ENCODE data around the gene GABRA5.
"Not testable (repeated sequence)": the region's sequence is repeated elsewhere in the genome, so short reads cannot be mapped to it uniquely, and the experiment has no call there.

The GABRA5 gene

GRCh38 chr15:26866298-26867199 lies at the start of gene GABRA5:
Gene GABRA5, plus strand, starts transcription at chr15:26867062. Its CDS starts 2,187 bp downstream, at chr15:26869249.
- no peak for DNase-seq (ENCODE audit: low read depth in 2 of 2, low spot score in 1 of 2)

DNA sequence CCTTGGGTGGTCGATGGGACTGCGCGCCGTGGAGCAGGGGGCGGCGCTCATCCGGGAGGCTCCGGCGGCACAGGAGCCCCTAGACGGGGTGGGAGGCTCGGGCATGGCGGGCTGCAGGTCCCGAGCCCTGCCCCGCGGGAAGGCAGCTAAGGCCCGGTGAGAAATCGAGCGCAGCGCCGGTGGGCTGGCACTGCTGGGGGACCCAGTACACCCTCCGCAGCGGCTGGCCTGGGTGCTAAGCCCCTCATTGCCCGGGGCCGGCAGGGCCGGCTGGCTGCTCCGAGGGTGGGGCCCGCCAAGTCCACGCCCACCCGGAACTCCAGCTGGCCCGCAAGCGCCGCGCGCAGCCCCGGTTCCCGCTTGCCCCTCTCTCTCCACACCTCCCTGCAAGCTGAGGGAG lies 35.7 kb upstream of the GABRA5 start:
- DNase-seq (ENCODE audit: low read depth in 2 of 2, low spot score in 1 of 2): not testable (repeated sequence)

DNA sequence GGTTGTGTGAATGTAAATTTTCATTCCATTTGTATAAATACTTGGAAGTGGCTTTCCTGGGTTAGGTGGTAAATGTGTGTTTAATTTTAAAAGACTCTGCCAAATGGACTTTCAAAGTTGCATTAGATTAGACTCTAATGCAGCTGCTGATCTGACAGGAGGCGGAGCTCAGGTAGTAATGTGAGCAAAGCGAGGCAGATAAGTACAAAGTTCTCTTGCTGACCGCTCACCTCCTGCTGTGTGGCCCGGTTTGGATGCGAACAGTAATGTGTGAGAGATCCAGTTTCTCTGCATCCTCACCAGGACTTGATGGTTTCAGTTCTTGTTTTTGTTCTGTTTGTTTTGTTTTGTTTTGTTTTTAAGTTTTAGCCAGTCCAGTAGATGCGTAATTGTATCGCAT lies 34.9 kb upstream of the GABRA5 start:
- no peak for DNase-seq (ENCODE audit: low read depth in 2 of 2, low spot score in 1 of 2)

DNA sequence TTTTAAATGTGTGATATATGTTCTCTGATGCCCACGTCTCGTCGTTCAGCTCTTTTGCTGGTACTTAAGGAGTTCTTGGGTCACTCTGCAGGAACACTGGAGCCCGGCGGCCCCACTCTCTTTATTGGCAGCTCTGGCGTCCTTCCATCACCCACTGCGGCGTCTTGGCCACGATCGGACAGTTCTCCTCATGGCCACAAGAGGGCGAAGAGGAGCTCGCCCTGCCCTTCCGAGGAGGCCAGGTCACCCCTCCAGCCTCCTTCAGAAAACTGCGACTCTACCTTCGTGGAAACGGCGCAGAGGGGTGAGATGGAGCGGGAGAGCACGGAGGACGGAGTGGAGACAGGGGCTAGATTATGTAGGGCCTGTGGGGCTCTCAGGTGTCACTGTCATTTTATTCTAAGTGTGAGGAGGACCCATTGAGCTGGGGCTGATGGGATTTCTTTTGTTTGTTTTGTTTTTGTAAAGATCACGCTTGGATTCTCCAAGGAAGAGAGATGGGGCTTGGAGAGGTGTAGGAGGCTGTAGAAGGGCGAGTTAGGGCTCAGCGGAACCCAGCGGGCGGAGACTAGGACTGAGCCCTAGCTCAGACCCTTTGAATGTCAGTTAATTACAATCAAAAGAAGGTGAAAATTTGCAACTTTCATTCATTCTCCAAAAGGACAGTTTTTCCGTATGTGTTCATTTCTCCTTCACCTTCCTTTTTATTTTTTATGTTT lies 28.0 kb upstream of the GABRA5 start:
- DNase-seq (ENCODE audit: low read depth in 2 of 2, low spot score in 1 of 2): no peak

DNA sequence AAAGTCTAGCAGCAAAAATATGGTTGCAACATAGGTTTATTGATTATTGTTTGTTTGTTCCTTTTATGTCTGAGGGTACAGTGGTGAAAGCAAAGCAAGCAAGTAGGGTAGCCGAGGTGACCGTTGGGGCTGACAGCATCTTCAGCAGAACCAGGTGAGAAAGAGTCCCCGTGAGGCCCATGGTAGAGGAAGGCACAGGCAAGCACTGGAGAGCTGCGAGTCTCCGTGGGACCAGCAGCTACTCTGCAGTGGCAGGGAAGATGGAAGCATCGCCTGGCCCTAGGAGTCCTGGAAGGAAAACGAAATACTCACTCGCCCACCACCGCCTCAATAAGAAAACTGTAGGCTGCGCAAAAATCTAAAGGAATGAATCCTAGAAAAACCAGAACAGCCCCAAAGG lies 25.3 kb upstream of the GABRA5 start:
- DNase-seq (ENCODE audit: low read depth in 2 of 2, low spot score in 1 of 2): no peak

DNA sequence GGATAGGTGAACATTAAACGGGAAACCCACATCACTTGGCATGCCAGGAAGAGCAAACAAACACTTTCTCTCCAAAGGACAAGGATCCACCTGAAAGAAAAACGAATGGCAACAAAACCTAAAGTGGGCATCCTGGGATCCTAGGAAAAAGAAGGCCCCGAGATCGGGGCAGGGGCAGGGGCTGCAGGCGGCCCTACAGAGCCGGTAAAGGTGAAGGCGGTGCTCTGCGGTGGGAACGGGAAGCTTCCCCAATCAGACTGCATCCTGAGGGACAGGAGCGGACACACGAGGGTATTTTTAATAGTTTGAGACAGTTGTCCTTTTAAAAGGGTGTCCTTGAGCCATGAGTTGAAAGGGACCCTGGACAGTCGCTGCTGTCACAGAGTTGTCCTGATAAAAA lies 24.9 kb upstream of the GABRA5 start:
- DNase-seq (ENCODE audit: low read depth in 2 of 2, low spot score in 1 of 2): no peak

- no peak for DNase-seq (ENCODE audit: low read depth in 2 of 2, low spot score in 1 of 2)
These were observed 24.5 kb upstream of the GABRA5 start for GRCh38 chr15:26842391-26842790.

DNA sequence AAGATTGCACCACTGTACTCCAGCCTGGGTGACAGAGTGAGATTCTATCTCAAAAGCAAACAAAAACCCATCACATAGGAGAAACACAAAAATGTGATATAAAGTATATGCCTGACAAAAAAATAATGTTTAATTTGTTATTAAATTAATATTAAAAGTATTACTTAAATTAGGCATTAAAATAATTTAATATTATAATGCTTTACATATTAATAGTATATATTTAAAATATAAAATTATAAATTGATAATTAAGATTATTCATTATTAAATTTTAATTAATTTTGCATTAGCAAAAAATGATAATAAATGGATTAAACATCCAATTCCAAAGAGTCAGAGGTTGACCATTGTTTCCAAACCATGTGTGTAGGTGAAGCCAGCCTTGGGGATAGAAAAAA lies 22.0 kb upstream of the GABRA5 start:
- DNase-seq (ENCODE audit: low read depth in 2 of 2, low spot score in 1 of 2): no peak

DNA sequence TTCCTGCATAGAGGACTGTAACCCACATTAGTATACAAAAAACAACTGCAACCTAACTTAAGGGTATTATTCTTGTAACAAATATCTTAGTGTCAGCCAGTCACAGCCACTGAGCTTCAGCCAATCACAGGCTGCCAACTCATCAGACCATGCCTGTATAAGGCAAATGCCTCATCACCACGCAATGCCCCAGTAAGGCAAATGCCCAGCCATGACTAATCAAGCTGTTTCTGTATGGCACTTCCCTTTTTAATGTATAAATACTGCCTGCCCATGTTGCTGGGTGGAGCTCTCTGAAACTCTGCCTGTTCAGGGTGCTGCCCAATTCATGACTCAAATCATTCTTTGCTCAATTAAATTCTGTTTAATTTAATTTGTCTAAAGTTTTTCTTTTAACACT lies 18.4 kb upstream of the GABRA5 start:
- DNase-seq (ENCODE audit: low read depth in 2 of 2, low spot score in 1 of 2): no peak

GRCh38 chr15:26850161-26850560 lies 16.7 kb upstream of the GABRA5 start:
- no peak for DNase-seq (ENCODE audit: low read depth in 2 of 2, low spot score in 1 of 2)

GRCh38 chr15:26852980-26853379 lies 13.9 kb upstream of the GABRA5 start:
- DNase-seq (ENCODE audit: low read depth in 2 of 2, low spot score in 1 of 2): no peak

- DNase-seq (ENCODE audit: low read depth in 2 of 2, low spot score in 1 of 2): no peak
These were observed 12.4 kb upstream of the GABRA5 start for GRCh38 chr15:26854435-26854834.

GRCh38 chr15:26864664-26865191 lies 2.1 kb upstream of the GABRA5 start:
- no peak for DNase-seq (ENCODE audit: low read depth in 2 of 2, low spot score in 1 of 2)

DNA sequence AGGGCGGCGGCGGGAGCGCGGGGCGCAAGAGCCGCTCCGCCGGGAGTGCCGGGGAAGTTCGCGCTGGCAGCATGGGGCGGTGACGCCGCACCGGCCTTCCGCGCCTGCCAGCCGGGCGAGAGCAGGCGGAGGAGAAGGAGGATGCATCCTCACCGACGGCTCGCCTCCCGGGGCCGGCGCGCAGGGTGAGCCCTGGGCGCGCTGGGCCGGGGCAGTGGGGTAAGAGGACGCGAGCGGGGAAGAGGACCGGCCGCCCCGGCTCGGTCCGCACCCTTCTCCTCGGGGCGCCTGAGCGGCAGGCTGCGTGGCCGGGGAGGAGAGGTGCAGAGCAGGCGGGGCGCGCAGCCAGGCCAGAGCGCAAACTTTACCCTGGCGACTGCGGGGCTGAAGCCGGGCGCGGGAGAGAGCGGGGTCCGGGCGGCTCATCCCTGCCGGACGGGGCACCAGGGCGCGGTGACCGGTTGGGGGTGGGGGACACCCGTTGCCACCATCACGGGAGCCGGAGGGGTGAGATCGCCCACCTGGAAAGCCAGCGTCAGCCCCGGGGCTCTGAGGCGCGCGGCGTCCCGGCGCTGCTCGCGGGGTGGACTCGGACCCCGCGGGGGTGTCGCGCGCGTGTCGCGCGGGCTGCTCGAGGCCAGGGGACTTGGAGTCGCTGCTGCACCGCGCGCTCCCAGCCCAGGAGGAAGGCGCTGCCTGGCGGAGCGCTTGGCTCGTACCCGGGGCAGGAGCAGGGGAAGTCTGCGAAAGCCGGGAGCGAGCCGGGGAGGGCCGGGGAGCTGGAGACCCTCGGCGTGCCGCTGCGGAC lies 542 bp downstream of the GABRA5 start:
- no peak for DNase-seq (ENCODE audit: low read depth in 2 of 2, low spot score in 1 of 2)

GRCh38 chr15:26868029-26868685 lies 1.3 kb downstream of the GABRA5 start:
- no peak for DNase-seq (ENCODE audit: low read depth in 2 of 2, low spot score in 1 of 2)

DNA sequence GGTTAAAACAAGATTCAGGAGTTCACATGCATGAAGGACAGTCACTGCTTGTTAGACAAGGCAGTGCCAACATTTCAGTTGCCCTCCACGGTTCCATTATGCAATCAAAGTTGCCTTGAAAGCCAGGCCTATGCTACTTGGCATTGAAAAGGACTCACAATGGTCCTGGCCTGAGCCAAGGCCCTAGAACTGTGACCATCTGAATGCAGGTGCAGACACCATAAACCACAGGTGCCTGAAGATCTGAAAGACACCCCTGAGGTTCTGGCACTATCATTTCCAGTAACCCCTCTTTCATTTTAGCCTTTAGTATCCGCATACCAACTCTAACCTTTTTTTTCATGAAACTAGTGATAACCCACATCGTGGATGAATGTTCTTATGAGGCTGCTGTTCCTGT lies 2.8 kb downstream of the GABRA5 start:
- DNase-seq (ENCODE audit: low read depth in 2 of 2, low spot score in 1 of 2): no peak

- DNase-seq (ENCODE audit: low read depth in 2 of 2, low spot score in 1 of 2): no peak
These were observed 3.5 kb downstream of the GABRA5 start for GRCh38 chr15:26870346-26870745.

GRCh38 chr15:26872206-26872605 lies 5.3 kb downstream of the GABRA5 start:
- DNase-seq (ENCODE audit: low read depth in 2 of 2, low spot score in 1 of 2): no peak

GRCh38 chr15:26873846-26874245 lies 7.0 kb downstream of the GABRA5 start:
- DNase-seq (ENCODE audit: low read depth in 2 of 2, low spot score in 1 of 2): no peak

- no peak for DNase-seq (ENCODE audit: low read depth in 2 of 2, low spot score in 1 of 2)
These were observed 8.1 kb downstream of the GABRA5 start for GRCh38 chr15:26874774-26875475.

All from stimulated activated CD8-positive, alpha-beta memory T cell treated with anti-CD3 and anti-CD28 coated beads, Interleukin-4, amount 100 ng/mL, for 4 hours (primary cell).